Limb (tissue), 2 donors: Measurements from ENCODE around the gene PPP2R5C.
A peak's percentile ranks its signal among the peaks of the same experiment; 100 is the strongest.
"Not testable (repeated sequence)": the region's sequence is repeated elsewhere in the genome, so short reads cannot be mapped to it uniquely, and the experiment has no call there.

Experiments
- DNase-seq, 2 donors: peaks; one replicate each; pipeline ENCODE4 v3.0.0-alpha.2; 2016; ENCODE audit errors: extremely low spot score in 2 of 2

The PPP2R5C gene

DNA sequence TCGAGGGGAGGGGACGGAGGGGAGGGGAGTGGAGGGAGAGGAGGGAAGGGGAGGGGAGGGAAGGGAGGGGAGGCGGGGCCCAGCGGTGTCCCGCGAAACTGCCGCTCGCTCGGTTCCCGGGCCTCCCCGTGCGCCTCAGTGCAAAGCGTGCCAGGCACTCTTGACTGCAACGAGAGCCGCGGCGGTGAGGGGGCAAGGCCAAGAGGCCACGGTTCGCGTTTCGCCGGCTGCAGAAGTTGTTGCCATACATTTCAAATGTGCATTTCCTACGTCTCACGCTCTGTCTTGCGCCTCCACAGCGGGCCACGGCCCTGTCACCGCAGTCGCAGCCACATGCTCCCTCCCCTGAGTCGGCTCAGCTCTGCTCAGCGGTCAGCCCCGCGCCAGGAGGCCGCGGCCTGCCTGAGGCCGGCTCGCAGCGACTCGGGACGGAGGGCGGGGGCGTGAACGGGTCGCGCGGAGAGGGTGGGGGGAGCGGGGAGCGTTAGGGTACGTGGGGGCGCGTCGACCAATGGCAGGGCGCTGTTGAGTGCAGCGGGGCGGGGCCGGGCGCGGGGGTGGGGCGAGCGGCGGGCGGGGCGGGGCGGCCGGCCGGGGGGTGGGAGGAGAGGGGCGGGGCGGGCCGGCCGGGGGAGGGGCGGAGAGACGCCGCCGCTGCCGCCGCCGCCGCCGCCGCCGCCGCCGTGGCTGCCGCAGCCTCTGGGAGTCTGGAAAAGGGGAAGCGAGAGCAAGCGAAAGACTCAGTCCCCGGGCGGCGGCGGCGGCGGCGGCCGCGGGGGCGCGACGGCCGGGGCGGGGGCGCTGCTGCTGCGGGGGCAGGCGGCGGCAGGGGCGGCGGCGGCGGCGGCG lies at the start of gene PPP2R5C:
Gene PPP2R5C, plus strand, starts transcription at position 678 of the 849 bp plus-strand sequence. CDS start 185 bp downstream, outside the sequence.
- peak; percentile 91 to 94 for DNase-seq

DNA sequence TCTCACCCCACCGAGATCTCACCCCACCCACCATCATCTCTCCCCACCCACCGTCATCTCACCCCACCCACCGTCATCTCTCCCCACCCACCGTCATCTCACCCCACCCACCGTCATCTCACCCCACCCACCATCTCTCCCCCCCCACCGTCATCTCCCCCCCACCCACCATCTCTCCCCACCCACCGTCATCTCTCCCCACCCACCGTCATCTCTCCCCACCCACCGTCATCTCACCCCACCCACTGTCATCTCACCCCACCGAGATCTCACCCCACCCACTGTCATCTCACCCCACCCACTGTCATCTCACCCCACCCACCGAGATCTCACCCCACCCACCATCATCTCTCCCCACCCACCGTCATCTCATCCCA lies 49.7 kb upstream of the PPP2R5C start:
- DNase-seq, result not testable (repeated sequence)

DNA sequence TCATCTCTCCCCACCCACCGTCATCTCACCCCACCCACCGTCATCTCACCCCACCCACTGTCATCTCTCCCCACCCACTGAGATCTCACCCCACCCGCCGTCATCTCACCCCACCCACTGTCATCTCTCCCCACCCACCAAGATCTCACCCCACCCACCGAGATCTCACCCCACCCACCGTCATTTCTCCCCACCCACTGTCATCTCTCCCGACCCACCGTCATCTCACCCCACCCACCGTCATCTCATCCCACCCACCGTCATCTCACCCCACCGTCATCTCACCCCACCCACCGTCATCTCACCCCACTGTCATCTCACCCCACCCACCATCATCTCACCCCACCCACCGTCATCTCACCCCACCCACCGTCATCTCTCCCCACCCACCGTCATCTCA lies 49.2 kb upstream of the PPP2R5C start:
- DNase-seq, result peak in 1 of 2 donors; percentile 14

DNA sequence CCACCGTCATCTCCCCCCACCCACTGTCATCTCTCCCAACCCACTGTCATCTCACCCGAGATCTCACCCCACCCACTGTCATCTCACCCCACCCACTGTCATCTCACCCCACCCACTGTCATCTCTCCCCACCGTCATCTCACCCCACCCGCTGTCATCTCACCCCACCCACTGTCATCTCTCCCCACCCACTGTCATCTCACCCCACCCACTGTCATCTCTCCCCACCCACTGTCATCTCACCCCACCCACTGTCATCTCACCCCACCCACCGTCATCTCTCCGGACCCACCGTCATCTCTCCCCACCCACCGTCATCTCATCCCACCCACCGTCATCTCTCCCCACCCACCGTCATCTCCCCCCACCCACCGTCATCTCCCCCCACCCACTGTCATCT lies 48.4 kb upstream of the PPP2R5C start:
- not testable (repeated sequence) for DNase-seq

DNA sequence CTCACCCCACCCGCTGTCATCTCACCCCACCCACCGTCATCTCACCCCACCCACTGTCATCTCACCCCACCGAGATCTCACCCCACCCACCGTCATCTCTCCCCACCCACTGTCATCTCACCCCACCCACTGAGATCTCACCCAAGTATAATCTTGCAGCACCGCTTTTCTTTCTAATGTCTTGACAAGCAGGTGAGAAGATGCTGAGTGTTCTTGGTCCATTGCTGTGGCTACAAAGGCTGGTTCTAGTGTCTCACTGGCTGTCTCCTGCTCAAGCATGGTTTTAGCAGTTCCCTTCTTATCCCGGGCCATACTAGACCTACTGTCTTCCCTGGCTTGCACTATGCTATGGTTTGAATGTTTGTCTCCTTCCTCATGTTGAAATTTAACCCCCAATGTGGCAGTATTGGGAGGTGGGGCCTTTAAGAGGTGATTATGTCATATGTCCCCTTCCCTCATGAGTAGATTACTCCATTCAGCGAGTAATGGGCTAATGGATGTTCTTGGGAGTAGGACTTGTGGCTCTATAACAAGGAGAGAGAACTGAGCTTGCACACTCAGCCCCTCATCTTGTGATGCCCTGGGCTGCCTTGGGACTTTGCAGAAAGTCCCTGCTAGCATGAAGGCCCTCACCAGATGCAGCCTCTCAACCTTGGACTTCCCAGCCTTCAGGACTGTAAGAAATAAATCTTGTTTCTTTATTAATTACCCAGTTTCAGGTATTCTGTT lies 47.7 kb upstream of the PPP2R5C start:
- DNase-seq, result peak in 1 of 2 donors; percentile 1

DNA sequence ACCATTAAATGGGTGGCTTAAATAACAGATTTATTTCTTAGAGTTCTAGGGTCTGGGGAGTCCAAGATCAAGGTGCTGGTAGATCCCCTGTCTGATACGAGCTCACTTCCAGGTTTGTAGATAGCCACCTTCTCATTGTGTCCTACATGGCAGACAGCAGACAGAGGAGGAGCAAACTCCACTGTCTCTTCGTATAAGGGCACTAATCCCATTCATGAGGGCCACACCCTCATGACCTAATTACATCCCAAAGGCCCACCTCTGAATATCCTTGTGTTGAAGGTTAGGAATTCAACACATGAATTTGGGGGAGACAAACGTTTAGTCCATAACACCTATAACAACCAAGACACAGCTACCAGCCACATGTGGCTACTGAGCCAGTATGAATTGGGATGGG lies 47.1 kb upstream of the PPP2R5C start:
- DNase-seq, result no peak

DNA sequence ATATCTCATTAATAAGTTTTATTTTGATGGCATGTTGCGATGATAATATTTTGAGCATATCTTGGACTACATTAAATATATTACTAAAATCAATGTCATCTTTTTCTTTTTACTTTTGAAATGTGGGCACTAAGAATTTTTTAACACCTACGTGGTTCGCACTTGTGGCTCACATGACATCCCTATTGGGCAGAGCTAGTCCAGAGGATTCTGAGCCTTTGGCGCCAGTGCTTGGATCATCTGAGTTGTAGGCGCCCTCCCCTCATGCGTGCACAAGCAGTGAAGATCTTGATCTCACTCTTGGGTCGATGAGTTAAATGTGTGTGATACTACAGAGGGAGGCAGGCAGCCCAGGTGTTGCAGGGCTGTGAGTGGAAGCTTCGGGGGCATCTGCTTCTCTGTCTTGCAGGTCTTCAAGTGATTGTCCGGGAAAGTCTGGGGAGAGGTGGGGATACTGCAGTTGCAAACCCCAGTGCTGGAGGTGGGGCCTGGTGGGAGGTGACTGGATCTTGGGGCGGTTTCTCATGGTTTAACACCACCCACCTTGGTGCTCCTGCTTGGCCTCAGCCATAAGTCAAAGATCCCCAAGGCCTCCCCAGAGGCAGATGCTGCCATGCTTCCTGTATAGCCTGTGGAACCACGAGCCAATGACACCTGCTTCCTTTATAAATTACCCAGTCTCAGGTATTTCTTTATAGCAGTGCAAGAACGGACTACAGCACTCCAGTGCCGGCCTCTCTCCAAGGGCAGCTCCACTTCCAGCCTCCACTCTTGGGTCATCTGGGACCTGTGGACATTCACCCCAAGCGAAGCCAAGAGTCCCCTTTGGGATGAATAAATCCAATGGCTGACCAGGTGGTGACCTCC lies 46.1 kb upstream of the PPP2R5C start:
- peak in 1 of 2 donors; percentile 11 for DNase-seq

DNA sequence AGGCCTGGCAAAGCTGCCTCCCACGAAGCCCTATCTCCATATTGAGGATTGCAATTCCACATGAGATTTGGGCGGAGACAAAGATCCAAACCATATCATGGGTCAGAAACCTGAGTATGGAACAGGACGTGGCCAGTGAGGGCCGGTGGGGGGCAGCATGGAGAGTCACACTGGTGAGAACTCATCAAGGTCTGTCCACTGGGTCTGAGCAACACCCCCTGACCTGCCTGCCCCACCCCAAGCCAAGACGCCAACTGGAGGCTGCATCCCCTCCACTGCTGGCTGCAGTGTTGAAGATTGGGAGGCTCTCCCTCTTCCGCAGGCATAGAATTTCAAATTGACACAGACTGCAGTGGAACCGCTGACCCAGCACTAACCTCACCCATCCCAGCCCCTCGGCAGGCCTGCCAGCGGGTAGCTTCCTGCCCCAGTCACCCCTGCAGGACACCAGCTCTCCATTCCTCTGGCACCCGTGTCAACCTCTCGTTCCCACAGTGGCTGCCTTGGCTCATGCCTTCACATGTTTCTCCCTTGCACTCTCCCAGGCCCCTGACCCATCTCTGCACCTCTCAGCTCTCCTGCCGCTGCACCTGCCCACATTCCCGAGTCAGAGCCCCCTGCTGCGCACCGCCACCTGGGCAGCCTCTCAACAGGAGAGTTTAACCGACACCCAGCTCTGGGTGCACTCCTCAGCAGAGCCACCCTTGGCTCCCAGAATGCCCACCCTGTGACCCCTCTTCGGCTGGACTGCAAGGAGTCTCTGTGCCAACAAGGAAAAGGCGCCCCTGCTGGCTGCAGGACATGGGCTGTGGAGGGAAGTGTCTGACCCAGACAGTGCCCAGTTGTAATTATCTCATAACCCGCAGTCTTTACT lies 45.2 kb upstream of the PPP2R5C start:
- DNase-seq, result peak in 1 of 2 donors; percentile 12

DNA sequence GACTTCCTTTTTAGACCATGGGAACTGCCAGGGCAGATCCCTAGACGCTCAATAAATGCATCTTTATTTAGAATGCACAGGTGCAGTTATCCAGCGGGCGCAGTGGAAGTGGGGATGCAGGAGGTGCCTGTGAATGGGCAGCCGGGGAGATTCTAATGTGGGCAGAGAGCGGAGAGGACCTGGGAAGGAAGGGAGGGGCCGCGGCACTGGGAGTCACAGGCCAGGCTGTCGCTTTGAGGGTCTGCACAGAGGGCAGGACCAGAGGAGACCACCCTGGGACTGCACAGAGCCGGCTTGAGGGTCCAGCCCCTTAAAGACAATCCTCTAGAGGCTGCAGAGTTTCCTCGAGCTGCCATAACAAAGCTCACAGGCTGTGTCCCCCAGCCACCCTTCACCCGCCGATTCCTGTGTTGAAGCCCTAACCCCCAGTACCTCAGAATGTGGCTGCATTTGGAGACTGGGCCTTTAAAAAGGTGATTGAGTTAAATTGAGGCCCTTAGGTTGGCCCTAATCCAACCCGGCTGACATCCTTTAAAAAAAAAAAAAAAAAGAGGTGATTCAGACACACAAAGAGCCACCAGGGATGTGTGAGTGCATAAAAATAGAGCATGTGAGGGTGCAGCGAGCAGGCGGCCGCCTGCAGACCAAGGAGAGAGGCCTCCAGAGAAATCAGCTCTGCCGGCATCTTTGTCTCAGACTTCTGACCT lies 44.4 kb upstream of the PPP2R5C start:
- DNase-seq, result peak in 1 of 2 donors; percentile 13

DNA sequence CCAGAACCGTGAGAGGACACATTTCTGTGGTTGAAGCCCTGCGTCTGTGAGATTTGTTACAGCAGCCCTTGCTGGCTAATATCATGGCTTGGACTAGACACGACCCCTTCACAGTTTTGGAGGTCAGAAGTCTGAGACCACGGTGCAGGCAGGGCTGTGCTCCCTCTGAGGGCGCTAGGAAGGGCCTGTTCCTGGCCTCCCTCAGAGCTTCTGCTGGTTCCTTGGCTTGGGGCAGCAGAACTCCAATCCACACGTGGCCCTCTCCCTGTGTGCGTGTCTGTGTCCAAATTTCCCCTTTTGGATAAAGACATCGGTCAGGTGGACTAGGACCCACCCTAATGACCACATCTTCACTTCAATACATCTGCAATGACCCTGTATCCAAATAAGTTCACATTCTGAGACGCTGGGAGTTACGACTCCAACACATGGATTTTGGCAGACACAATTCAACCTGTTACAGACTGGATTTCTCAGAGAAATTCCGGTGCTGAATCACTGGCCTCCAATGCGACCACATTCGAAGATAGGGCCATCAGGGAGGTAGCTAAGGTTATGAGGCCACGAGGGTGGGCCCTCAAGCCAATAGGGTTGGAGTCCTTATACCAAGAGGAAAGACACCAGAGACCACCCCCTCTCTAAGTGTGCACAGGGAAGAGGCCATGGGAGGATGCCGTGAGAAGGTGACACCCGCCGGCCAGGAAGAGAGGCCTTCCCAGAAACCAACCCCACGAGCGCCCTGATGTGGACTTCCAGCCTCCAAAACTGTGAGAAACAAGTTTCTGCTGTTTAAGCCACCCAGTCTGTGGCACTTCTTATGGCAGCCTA lies 43.6 kb upstream of the PPP2R5C start:
- DNase-seq, result peak in 1 of 2 donors; percentile 5

DNA sequence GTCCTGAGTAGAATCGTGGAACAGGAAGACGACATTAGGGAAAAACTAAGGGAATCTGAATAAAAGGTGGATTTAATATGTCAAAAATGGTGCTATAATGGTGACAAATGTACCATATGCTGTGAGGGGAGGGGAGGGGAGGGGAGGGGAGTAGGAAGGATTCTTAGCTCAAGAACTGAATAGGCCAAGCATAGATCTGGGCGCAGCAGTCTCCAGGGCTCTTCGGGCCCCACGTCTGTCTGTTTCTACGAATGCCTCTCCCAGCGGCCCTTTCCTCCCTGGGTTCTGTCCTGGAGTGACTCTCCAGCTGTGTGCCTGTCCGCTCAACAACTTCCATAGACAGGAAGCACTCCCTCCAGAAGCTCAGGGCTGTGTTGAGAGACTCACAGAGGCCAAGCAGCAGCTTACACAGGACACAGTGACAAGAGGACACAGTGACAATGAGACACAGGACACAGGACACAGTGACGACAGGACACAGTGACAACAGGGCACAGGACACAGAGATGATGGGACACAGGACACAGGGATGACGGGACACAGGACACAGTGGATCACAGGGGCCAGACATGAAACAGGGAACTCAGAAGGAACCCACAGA lies 42.4 kb upstream of the PPP2R5C start:
- peak in 1 of 2 donors; percentile 20 for DNase-seq

DNA sequence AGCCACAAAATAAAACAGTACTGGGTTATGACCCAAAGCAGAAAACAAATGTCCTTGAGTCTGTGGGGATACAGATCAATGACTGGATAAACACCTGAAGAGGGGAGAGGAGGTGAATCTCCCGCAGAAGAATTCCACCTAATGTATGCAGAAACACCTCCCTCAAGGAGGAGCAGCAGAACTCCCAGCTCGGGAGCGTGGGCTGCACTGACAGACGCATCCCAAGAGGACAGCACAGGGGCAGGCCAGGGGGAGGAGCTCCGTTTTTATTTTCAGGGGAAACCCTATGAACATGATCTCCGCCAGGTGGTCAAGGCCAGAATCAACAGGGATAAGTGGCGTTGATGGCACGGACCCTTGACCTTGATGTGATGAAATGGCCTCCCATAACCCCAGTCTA lies 41.8 kb upstream of the PPP2R5C start:
- peak in 1 of 2 donors; percentile 21 for DNase-seq

DNA sequence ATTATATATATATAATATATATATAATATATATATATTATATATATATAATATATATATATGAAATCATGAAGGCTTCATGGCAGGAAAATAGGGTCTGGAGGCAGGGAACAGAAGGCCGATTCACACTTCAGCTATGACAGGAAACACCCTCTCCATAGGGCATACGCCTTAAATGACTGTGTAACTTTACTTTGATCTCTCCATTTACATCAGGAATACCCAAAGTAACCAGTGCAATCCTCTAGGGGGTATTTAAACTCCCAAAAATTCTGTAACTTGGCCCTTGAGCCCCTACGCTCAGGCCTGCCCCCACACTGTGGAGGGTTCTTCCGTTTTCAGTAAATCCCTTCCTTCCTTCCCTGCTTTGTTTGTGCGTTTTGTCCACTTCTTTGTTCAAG lies 40.4 kb upstream of the PPP2R5C start:
- no peak for DNase-seq

DNA sequence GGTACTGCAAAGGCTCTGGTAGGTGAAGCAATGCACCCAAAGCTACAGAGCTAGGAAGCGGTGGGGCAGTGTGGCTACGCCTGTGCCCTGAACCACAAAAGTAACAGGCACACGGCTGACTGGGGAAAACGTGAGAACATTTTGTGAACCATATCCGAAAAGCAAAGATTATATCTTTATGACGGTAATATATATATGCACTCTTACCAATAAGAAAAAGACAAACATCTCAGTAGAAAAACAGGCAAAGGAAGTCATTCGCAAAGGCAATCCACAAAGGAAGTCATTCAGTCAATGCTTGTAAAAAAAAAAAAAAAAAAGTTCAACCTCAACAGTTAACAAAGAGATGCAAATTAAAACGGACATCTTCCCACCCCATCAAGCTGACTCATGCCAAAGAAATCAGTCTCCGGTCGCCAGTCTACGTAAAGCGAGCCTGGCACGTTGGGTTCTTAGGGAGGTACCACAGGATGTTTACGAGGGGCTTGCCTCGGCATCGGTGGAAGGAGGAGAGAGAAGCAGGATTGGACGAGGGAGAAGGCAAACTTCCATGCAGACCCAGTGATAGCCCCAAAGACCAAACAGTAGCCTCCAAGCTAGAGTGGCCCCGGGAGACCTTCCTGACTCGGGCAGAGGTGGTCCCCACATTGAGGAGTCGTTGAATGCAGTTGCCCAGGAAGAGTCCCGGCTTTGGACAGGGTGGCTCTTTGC lies 39.4 kb upstream of the PPP2R5C start:
- DNase-seq, result peak in 1 of 2 donors; percentile 19

DNA sequence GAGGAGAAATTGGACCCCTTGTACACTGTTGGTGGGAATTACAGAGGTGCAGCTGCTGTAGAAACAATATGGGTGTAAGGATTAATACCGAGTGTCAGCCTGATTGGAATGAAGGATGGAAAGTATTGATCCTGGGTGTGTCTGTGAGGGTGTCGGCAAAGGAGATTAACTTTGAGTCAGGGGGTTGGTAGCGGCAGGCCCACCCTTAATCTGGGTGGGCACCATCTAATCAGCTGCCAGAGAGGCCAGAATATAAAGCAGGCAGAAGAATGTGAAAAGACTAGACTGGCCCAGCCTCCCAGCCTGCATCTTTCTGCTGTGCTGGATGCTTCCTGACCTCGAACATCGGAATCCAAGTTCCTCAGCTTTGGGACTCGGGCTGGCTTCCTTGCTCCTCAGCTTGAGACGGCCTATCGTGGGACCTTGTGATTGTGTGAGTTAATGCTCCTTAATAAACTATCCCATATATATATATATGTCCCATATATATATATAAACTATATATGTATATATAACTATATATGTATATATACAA lies 38.4 kb upstream of the PPP2R5C start:
- DNase-seq, result peak in 1 of 2 donors; percentile 6

DNA sequence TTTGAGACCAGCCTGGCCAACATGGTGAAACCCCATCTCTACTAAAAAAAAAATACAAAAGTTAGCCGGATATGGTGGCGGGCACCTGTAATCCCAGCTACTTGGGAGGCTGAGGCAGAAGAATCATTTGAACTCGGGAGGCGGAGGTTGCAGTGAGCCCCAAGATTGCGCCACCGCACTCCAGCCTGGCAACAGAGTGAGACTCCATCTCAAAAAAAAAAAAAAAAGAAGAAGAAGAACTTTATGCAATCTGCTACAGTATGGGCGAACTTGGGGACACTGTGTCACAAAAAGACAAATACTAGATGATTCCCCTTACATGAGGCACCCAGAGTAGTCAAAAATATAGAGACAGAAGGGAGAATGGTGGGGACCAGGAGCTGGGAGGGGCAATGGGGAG lies 35.9 kb upstream of the PPP2R5C start:
- DNase-seq, result not testable (repeated sequence)

DNA sequence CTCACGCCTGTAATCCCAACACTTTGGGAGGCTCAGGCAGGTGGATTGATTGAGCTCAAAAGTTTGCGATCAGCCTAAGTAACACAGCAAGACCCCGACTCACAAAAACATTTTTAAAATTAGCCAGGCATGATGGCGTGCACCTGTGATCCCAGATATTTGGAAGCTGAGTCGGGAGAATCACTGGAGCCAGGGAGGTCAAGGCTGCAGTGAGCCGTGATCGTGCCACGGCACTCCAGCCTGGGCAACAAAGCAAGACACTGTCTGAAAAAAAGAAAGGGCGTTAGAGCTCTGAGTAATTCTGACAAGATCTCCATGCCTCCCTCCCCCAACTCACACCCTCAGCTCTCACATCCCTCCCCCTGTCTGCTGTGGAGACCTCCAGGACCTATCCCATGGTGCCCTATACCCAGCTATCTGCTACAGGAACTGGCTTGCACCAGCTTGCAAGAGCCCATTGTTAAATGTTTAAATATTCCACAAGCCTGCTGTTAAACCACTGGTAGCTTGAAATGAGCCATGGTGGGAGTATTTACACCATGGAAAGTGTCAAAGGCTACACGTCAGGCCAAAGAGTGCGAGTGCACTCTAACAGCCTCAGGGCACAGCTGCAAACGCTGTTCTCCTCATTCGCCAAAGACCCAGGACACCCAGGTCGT lies 35.1 kb upstream of the PPP2R5C start:
- DNase-seq, result peak in 1 of 2 donors; percentile 14
